Glomerular endothelial cell (primary cell): Measurements from ENCODE around the gene ZNF3. TPM values are rescaled to one million over a fixed set of nuclear protein-coding genes. Genes with fewer than 3 reads are reported as not detected.
"Not testable (repeated sequence)": the region's sequence is repeated elsewhere in the genome, so short reads cannot be mapped to it uniquely, and the experiment has no call there.

Source experiments
- DNase-seq: peaks from one replicate; pipeline ENCODE4 v3.0.0-alpha.2; 2011; ENCODE audit warnings: low read depth, low spot score; ENCODE audit errors: extremely low read depth
- total RNA-seq: library from RNA; depleted of rRNA; stranded (reverse); fragments of >200 nt; gene quantifications from 2 replicates; pipeline ENCODE4 v1.2.3, GENCODE V29; 2015

The ZNF3 gene
- 28.6 and 30.8 TPM in 2 replicates for total RNA-seq

- peak; percentile 90 for DNase-seq
Observed at GRCh38 chr7:100081535-100082102, at the start of gene ZNF3. ZNF3 (minus strand) TSS chr7:100081723; CDS start chr7:100077357, 4,366 bp downstream.

DNA sequence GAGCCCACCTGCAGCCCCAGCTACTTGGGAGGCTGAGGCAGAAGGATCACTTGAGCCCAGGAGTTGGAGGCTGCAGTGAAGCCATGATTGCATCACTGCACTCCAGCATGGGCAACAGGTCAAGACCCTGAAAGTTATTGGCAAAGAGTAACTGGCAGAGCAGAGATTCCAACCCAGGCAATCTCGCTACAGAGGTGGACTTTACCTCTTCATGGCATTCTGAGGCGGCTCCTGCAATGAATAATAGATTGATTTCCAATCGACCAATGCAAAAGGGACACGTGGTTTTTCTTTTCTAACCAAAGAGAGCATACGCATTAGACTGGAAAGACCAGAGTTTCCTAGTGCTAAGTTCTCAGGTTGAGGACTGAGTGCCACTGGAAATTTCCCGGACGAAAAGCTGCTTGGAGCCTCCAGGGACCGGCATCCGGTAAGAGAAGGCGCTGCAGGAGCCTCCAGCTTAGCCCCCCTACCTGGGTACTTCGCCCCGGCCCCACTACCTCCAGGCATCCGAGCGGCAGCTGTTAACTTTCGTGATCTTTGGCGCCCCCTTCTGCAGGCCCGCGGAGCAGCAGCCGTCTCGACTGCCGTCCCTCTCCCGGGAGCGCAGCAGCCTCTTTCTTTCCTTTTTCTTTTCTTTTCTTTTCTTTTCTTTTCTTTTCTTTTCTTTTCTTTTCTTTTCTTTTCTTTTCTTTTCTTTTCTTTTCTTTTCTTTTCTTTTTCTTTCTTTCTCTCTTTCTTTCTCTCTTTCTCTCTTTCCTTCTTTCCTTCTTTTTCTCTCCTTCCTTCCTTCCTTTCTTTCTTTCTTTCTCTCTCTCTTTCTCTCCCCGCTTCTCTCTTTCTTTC is 49.3 kb upstream of the ZNF3 start:
- no peak for DNase-seq

- not testable (repeated sequence) for DNase-seq
Observed at GRCh38 chr7:100130220-100130607, 48.7 kb upstream of the ZNF3 start.

DNA sequence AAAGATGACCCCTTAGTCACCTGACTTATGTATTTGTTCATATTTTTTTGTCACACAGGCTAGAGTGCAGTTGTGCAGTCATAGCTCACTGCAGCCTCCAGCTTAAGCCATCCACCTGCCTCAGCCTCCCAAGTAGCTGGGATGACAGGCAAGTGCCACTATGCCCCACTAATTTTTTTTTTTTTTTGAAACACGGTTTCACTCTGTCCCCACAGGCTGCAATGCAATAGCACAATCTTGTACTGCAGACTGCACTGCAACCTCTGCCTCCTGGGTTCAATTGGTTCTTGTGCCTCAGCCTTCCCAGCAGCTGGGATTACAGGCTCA is 47.1 kb upstream of the ZNF3 start:
- DNase-seq = no peak

- no peak for DNase-seq
Observed at GRCh38 chr7:100127866-100128636, 46.5 kb upstream of the ZNF3 start.

- peak; percentile 69 for DNase-seq
Observed at GRCh38 chr7:100126931-100127865, 45.7 kb upstream of the ZNF3 start, which contains the start of gene MBLAC1. MBLAC1 (plus strand) TSS chr7:100126967; CDS start chr7:100127396, 429 bp downstream.

GRCh38 chr7:100126239-100126930 is 44.9 kb upstream of the ZNF3 start:
- no peak for DNase-seq

DNA sequence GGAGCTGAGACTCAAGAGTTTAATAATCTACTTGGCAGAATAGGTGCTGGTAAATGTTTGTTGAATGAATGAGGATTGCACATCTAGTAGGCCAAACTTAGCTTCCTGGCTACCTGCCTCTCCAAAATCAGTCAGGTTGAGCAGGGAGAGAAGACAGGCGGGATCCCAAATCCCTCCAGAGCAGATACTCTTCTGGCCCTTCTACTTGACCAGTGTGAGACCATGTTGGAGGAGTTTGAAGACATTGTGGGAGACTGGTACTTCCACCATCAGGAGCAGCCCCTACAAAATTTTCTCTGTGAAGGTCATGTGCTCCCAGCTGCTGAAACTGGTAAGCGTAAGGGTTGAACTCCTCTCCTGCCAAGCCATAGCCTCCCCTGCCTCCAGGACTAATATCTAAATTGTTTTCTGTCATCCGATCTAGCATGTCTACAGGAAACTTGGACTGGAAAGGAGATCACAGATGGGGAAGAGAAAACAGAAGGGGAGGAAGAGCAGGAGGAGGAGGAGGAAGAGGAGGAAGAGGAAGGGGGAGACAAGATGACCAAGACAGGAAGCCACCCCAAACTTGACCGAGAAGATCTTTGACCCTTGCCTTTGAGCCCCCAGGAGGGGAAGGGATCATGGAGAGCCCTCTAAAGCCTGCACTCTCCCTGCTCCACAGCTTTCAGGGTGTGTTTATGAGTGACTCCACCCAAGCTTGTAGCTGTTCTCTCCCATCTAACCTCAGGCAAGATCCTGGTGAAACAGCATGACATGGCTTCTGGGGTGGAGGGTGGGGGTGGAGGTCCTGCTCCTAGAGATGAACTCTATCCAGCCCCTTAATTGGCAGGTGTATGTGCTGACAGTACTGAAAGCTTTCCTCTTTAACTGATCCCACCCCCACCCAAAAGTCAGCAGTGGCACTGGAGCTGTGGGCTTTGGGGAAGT is 43.0 kb upstream of the ZNF3 start:
- DNase-seq = no peak

DNA sequence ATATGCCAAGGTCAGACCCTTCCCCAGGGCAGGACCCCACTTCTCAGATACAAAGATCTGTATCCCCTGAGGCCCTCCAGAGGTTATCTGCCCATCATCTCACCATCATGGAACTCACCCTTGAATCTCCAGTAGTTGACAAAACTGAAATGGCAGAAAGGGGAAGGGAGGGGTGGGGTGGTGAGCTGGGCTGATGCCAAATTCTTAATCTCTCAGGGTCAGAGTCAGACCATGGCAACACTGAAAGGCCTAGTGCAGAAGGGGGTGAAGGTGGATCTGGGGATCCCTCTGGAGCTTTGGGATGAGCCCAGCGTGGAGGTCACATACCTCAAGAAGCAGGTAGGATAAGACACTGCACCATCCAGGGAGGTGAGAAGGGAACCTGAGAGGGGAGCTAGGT is 41.0 kb upstream of the ZNF3 start:
- no peak for DNase-seq

- DNase-seq = no peak
Observed at GRCh38 chr7:100122067-100122466, 40.5 kb upstream of the ZNF3 start.

GRCh38 chr7:100120733-100121036 is 39.2 kb upstream of the ZNF3 start:
- no peak for DNase-seq

DNA sequence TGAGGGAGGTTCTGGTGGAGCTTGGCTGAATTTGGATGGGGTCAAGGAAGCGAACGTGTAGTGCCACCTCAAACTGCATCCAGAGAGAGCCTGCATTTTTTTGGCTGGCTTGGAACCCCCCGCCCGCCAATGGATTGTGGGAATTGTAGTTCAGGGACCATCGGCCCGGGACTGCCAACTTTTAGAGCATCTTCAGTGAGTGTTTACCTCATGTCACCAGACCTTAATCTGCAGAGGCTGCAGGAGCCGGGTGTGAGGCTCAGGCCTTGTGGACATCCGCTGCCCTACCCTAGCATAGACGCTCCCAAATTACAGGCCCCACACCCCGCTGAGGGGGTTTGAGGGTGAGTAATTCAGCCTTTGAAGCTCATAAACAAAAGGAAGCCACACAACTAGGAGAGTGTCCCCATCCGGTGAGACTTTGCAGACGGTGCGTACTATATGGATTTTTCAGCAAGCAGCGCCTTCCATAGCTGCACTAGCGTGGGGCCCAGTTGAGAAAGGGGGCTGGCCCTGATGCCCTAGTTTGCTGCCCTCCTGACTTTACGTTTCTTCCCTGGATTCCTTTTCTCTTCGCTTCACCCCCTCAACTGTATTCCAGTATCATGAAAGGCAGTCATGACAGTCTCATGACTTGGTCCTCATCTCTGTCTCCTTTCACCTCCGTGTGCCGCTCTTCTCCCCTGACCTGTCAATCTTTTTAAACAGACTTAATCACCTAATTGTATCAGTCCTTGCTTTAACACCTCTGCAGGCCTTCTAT is 38.6 kb upstream of the ZNF3 start:
- DNase-seq = no peak

DNA sequence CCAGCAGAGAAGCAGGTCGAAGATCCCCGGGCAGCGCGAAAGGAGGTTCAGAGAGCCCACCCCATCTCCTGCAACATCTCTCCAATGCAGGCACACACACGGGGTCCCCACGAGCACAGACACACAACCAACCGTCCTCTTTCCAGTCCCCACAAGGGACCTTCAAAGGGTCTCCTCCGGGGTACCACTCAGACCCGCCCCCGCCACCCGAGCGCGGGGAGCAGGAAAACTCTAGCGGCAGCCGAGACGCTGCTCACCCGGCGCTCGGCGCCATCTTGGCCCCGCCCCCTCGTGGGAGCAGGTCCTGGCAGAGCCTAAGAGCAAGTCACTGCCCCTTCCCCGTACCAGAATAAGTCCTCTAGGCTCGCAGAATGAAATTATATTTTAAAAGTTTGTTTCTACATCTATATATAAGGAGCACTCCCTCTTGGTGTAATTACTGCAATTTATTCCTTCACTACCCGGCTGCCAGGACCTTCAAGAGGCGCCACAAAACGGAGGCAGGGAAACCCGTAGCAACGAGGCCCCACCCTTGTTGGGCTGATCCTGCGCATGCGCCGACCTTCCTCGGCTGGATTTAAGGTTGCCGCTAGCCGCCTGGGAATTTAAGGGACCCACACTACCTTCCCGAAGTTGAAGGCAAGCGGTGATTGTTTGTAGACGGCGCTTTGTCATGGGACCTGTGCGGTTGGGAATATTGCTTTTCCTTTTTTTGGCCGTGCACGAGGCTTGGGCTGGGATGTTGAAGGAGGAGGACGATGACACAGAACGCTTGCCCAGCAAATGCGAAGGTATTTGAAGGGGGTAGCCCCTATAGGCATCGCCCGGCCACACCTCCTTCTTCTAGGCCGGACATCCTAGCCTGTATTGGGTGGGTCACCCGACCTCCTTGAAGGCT is 37.8 kb upstream of the ZNF3 start, which contains the start of the genes CNPY4 and TAF6:
CNPY4 (plus strand) TSS at position 563 of the 898 bp plus-strand sequence; CDS start at position 674, 111 bp downstream.
TAF6 (minus strand) TSS at position 287 of the 898 bp plus-strand sequence. CDS start 5,149 bp downstream, outside the sequence.
- peak; percentile 94 for DNase-seq

DNA sequence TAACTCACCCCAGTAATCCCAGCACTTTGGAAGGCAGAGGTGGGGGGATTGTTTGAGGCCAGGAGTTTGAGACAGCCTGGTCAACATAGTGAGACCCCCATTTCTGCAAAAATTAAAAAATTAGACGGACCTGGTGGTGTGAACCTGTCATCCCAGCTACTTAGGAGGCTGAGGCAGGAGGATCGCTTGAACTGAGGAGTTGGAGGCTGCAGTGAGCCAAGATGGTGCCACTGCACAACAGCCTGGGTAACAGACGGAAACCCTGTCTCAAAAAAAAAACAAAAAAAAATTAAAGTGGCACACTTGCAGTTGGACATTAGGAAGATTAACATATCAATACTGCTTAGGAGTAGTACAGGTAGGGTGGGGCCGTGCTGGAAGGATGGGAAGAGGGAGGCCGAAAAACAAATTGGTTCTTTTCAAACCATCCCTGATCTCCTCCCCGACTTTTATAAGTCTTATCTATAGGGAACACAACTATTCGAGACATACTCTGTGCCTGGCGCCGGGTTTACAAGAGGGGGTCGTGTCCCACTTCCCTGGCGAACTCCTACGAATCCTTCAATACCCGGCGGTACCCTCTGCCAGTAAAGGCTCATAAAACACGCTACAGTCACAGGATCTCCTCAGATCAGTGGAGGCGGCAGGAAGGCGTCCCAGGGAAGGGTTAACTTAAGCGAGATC is 37.0 kb upstream of the ZNF3 start:
- no peak for DNase-seq

GRCh38 chr7:100115026-100115425 is 33.5 kb upstream of the ZNF3 start:
- DNase-seq = no peak

DNA sequence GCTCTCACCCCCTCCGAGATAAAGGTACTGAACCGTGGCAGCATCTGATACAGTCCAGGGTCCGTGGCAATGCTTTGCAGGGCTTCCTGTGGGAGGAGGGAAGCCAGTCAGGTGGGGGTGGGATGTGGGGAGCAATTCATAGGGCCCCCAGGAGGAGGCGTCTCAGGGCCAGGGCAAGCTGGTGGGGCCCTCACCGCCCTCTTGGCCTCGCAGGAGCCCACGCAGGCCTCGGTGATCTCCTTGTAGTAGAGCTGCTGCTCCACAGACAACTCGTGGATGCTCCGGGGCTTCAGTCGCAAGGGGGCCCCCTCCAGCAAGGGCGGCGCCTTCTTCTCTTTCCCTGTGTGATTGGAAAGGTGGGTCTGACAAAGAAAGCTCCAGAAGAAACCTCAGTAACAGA is 30.4 kb upstream of the ZNF3 start:
- DNase-seq = no peak
